Cardiac muscle cell (in vitro differentiated cells and primary cell): ENCODE measurements around the gene CAMK1G. TPM values are rescaled to one million over a fixed set of nuclear protein-coding genes. Genes with fewer than 3 reads are reported as not detected.

Experiments used
- DNase-seq, 2 donors: peaks; one replicate each; pipeline versions ENCODE4 v3.0.0 to v3.0.0-alpha.2; 2010 to 2017; ENCODE audit warnings: low read depth in 1 of 2, low spot score in 1 of 2
- H3K27ac ChIP-seq: fragments of 200-600 bp; sonication (generic); 2 replicates; pipeline ENCODE4 v1.5.1; 2016
- H3K27me3 ChIP-seq: fragments of 200-600 bp; sonication (generic); 2 replicates; pipeline ENCODE4 v1.6.0; 2016; ENCODE audit warnings: control low read depth
- H3K36me3 ChIP-seq: fragments of 200-600 bp; sonication (generic); 2 replicates; pipeline ENCODE4 v1.5.1; 2016; ENCODE audit warnings: control low read depth
- H3K4me1 ChIP-seq: fragments of 200-600 bp; sonication (generic); 2 replicates; pipeline ENCODE4 v1.8.1; 2017; ENCODE audit warnings: low read depth, mild to moderate bottlenecking, mixed run types
- H3K4me3 ChIP-seq: fragments of 200-600 bp; sonication (generic); 2 replicates; pipeline ENCODE4 v1.5.1; 2016; ENCODE audit warnings: mild to moderate bottlenecking
- H3K9me3 ChIP-seq: fragments of 200-600 bp; sonication (generic); 2 replicates; pipeline ENCODE4 v1.5.1; 2017; ENCODE audit warnings: low read depth, mild to moderate bottlenecking, control low read depth
- CTCF ChIP-seq: IDR thresholded peaks from 2 replicates; pipeline ENCODE4 v1.5.1; 2012; ENCODE audit warnings: low read depth, mild to moderate bottlenecking, low read length
- polyA plus RNA-seq: library from polyadenylated mRNA; unstranded; fragments of >200 nt; fragmentation: Nextera tagmentation; extraction: Ambion mirVana; gene quantifications from 2 replicates; pipeline ENCODE4 v1.2.1, GENCODE V29; 2016
- total RNA-seq: library from RNA; depleted of rRNA; stranded (reverse); fragments of >200 nt; gene quantifications from 2 replicates; pipeline ENCODE4 v1.2.3, GENCODE V29; 2016

CAMK1G gene
- total and polyA plus RNA-seq, 2 experiments from 2014 or later, result 5.0 to 8.5 TPM

- no peak for TF ChIP-seq CTCF
- no peaks in the 10 kb centered on the region for H3K9me3 ChIP-seq
- H3K27ac ChIP-seq, result peak overlapping the region; percentile 95
- peak; percentile 88 to 89 for DNase-seq
- H3K4me3 ChIP-seq, result no peak overlapping the region
- no peaks in the 10 kb centered on the region for H3K27me3 ChIP-seq
- H3K4me1 ChIP-seq, result peaks cover 35% of the 10 kb centered on the region
- no peaks in the 10 kb centered on the region for H3K36me3 ChIP-seq
Measured at GRCh38 chr1:209641832-209642172, 58.3 kb downstream of the CAMK1G start.

GRCh38 chr1:209642816-209643215 is 59.3 kb downstream of the CAMK1G start:
- H3K9me3 ChIP-seq, result no peaks in the 10 kb centered on the region
- H3K27ac ChIP-seq, result peak overlapping the region; percentile 95
- no peaks in the 10 kb centered on the region for H3K27me3 ChIP-seq
- H3K36me3 ChIP-seq, result no peaks in the 10 kb centered on the region
- peak in 1 of 2 donors; percentile 52 for DNase-seq
- H3K4me1 ChIP-seq, result peaks cover 37% of the 10 kb centered on the region
- no peak for TF ChIP-seq CTCF
- H3K4me3 ChIP-seq, result no peak overlapping the region

- H3K9me3 ChIP-seq, result no peaks in the 10 kb centered on the region
- H3K27me3 ChIP-seq, result no peaks in the 10 kb centered on the region
- DNase-seq, result peak; percentile 43 to 83
- no peaks in the 10 kb centered on the region for H3K36me3 ChIP-seq
- no peak for TF ChIP-seq CTCF
- H3K27ac ChIP-seq, result peak overlapping the region; percentile 95
- H3K4me1 ChIP-seq, result peaks cover 43% of the 10 kb centered on the region
- H3K4me3 ChIP-seq, result no peak overlapping the region
Measured at GRCh38 chr1:209643285-209644020, 59.9 kb downstream of the CAMK1G start.

GRCh38 chr1:209645574-209646452 is 62.3 kb downstream of the CAMK1G start:
- Histone ChIP-seq H3K9me3 (no peaks in the 10 kb centered on the region), H3K36me3 (no peaks in the 10 kb centered on the region), H3K4me1 (peaks cover 43% of the 10 kb centered on the region), H3K27me3 (no peaks in the 10 kb centered on the region), H3K4me3 (no peak overlapping the region), H3K27ac (no peak overlapping the region)
- peak in 1 of 2 donors; percentile 51 for DNase-seq
- no peak for TF ChIP-seq CTCF

GRCh38 chr1:209646558-209646957 is 63.0 kb downstream of the CAMK1G start:
- no peaks in the 10 kb centered on the region for H3K36me3 ChIP-seq
- no peaks in the 10 kb centered on the region for H3K9me3 ChIP-seq
- DNase-seq, result peak in 1 of 2 donors; percentile 49
- H3K27ac ChIP-seq, result no peak overlapping the region
- H3K27me3 ChIP-seq, result no peaks in the 10 kb centered on the region
- TF ChIP-seq CTCF, result peak; percentile 37
- peaks cover 38% of the 10 kb centered on the region for H3K4me1 ChIP-seq
- no peak overlapping the region for H3K4me3 ChIP-seq
